Epidermal melanocyte (primary cell): Measurements from ENCODE around the gene RABGAP1L.
A peak's percentile ranks its signal among the peaks of the same experiment; 100 is the strongest.
"Not testable (repeated sequence)": the region's sequence is repeated elsewhere in the genome, so short reads cannot be mapped to it uniquely, and the experiment has no call there.

ENCODE experiments used
- DNase-seq: peaks from one replicate; pipeline ENCODE4 v3.0.0; 2011; ENCODE audit warnings: low spot score; ENCODE audit not compliant: insufficient read length

RABGAP1L gene

DNA sequence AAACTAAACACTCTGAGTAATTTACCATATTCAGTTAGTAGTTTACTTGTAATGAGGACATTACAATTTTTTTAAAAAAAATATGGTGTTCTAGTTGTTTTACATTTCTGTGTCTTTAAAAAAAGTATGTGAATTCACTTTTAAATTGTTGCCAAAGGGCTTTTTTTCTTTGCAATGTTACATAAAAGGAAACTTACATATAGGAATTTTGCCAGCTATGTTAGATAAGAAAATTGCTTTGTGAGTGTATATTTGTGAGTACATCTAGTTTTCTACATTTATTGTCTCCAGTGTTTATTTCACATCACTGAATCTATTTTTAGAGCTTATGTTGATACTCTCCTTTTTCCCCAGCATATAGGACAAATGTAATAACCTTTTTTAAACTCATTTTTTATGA lies 495.2 kb downstream of the RABGAP1L start:
- DNase-seq = no peak

DNA sequence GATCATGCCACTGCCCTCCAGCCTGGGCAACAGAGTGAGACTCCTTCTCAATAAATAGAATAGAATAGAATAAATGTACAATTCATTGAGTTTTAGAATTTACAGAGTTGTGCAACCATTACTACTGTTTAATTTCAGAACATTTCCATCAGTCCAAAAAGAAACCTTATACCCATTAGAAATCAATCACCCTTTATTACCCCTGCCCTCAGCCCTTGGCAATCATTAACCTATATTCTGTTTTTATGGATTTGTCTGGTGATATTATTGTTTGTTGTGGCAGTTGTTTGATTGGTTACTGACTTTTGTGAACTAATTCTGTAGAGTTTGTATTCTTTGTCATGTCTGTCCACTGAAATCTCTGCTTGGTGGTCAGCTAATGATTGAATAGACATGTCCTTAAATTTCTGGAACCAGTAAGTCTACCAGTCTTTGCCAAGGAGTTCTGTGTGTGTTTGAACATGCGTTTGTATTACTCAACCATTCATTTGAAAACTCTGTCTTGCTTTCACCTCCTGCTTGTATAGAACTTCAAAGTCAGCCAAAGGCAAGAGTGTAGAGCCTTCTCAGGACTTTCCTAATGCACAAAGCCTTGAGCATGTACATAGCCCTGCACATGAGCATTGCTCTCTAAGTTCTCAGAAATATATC lies 497.2 kb downstream of the RABGAP1L start:
- no peak for DNase-seq

DNA sequence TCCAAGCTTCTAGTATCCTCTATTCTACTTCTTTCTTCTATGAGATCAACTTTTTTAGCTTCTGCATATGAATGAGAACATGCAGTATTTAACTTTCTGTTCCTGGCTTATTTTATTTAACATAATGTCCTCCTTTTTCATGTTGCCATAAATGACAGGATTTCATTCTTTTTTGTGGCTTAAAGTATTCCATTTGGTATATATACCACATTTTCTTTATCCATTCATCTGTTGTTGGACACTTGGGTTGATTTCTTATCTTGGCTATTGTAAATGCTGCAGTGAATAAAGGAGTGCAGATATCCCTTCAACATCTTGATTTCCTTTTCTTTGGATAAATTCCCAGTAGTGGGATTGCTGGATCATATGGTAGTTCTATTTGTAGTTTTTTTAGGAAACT lies 498.1 kb downstream of the RABGAP1L start:
- DNase-seq = no peak

DNA sequence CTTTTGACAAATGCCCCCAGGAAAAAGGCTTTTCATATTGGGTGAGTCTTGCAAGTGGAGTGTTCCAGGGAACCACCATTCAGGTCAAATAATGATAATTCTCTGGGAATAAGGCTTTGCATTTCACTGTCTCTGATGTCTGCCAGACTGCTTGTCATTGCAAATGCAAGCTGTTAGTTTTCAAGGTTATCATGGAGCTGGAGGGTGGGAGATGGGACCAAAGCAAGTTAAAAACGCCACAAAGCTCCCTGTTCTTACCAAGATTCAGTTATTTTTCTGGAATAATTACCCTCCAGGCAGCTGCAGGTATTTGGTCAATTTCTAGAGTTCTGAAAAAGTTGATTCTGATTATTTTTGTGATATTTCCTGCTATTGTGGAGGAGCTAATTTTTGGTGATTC lies 498.6 kb downstream of the RABGAP1L start:
- DNase-seq = no peak

DNA sequence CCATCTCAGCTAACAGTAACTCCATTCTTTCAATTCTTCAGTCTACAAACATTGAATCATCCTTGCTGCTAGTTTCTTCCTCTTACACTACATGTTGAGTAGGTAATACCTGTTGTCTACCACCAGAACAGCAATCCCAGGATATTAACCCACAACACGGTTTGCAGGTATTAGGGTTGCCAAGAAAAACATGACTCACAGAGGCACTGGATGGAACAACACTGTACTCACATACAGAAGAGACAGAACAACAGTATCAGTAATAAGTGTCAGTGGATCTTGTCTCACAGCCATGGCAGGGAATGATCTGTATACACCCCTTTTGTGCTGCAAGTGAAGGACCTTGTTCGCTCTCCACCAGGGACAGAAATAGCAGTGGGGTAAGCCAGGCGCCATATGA lies 500.5 kb downstream of the RABGAP1L start:
- no peak for DNase-seq

DNA sequence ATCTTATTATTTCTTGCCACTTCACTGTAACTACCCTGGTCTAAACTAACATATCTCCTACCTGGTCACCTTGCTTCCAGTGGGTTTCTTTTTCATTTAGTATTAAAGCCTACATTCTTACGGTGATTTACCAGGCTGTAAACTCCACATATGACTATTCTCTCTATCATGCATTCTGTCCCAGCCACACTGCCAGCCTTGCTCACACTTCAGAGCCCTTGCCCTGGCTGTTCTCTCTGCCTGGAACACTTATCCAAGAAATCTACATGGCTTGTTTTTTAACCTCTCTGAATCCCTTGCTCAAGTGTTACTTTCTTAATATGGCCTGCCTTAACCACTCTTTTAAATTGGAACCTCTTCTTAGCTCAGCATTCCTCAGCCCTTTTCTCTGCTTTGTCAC lies 501.2 kb downstream of the RABGAP1L start:
- DNase-seq = no peak

DNA sequence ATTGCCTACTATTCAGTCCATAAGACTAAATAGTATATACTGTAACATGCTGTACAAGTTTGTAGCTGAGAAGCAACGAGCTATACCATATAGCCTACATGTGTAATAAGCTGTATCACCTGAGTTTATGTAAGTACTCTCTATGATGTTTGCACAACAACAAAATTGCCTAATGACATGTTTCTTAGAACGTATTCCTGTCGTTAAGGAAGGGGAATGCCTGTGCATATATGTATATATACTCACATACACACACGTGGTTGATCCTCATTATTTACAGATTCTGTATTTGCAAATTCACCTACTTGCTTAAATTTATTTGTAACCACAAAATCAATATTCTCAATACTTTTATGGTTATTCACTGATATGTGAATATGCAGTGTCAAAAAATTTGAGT lies 504.0 kb downstream of the RABGAP1L start:
- no peak for DNase-seq

DNA sequence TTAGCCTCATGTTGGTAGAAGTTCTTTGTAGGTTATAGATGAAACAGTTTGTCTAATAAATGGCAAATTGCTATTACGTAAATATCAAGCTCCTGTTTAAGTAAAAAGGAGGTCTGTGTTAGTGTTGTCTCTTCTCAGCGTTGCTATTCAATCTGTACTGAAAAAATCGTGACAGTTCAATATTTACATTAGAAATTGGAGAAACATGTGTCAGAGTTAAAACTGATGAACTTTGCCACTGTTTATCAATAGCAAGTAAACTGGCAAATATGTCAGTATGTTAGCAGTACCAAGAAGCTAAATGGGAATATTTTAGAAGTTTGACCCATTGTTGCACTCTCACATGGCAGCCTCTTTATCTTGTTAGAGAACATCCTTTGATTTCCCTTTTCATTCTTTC lies 506.9 kb downstream of the RABGAP1L start:
- DNase-seq = no peak

DNA sequence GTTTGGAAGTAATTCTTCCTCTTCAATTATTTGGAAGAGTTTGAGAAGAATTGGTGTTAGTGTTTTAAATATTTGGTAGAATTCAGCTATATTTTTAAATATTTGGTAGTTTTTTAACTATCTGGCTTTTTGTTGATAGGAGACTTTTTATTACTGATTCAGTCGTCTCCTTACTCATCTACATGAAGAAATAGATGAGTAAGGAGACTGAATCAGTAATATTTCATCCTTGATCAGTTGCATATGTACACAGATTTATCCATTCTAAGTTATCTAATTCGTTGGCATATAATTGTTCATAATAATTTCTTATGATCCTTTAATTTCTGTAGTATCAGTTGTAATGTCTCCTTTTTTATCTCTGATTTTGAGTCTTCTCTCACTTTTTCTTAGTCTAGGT lies 512.5 kb downstream of the RABGAP1L start:
- no peak for DNase-seq

DNA sequence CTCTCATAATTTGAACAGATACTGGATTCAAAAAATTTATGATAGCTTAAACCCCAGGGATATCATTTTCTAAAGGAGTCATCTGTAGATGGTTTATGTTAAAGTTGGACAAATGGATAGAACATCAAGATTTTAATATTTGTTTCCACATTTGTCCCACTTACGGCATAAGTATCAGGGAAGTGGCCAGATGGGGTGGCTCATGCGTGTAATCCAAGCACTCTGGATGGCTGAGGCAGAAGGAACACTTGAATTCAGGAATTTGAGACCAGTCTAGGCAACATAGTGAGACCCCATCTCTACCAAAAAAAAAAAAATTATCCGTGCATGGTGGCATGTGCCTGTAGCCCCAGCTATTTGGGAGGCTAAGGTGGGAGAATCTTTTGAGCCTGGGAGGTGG lies 517.5 kb downstream of the RABGAP1L start:
- DNase-seq = no peak

DNA sequence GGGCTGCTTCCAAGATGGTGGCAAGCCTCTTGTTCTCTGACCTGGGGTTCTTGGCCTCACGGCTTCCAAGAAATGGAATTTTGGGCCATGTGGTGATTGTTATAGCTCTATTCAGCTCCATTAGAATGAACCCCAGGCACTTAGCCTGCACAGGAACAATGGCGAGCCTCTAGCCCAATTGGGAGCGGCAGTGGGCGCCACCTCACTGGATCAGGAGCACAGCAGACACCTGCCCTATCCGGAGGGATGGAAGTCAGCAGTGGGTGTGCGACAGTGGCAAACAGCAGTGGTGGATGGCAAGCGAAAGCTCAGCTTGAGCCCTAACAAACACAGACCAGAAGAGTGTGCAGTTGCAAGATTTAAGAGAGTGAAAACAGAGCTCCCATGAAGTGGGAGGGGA lies 519.3 kb downstream of the RABGAP1L start:
- DNase-seq = no peak

DNA sequence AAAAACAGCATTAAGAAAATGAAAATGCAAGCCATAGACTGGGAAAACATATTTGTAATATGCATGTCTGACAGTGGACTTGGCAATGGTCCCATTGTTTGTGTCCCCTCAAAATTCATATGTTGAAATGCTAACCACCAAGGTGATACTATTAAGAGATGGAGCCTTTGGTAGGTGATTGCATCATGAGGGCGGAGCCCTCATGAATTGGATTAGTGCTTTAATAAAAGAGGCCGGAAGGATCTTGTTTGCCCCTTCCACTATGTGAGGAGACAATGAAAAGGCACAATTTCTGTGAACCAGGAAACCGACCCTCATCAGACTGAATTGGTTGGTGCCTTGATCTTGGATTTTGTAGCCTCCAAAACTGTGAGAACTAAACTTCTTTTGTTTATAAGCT lies 520.8 kb downstream of the RABGAP1L start:
- DNase-seq = no peak

DNA sequence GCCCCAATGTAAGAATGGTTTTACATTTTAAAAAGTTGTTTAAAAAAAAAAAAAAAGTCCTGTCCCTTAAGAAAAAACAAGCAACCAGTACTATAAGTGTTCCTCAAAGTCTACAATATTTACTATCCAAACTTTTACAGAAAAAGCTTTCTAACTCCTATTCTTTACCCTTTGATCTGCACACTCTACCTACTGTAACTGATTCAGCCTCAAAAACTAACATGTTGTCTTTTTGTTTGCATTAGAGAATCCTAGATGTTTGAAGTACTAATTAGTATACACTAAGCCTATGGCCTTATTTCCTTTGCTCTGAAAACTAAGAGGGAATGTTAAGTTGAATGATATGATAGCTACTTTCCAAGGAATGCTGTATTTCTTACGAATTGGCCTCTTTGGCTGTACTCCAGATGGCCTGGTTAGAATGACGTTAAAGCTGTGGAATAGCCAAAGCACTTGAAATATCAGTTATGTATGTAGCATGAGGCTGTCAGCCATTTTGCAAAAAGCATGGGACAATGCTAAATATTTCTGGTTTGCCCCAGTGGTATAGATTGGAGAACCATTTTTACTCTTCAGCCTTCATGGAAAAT lies 523.2 kb downstream of the RABGAP1L start:
- no peak for DNase-seq

DNA sequence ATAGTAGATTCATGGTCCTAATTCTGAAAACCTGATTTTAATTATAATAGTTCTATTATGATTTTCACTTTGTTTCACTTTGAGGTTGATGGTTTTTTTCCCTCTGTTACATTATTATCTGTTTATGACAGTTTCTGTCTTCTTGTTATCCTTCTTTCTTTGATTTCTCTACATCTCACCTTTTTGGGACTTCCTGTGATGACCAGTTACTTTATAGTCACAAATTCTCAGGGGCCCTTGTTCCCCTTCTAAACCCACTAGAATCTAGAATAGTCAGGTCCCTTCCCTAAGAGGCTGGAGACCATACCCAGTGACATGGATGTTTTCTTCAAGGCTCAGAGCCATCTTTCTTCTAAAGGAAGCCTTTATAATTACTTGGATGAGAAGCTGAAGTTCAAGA lies 526.9 kb downstream of the RABGAP1L start:
- no peak for DNase-seq

DNA sequence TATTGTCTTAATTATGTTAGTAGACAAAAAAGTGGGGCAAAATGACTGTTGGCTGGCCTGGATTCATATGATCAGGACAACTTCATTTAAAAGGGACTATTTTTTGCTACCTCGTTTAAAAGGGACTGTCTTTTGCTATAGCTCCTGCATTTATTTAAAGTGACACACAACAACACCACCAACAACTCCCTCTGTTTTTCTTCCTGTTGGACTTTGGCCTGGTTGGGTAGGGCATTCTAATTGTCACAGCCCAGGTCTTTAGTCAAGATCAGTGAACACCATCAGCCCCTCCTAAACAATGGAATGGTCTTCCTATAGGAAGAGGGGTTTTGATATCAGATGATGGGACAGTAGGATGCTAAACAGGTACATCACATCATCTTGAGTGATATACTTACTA lies 530.2 kb downstream of the RABGAP1L start:
- DNase-seq = no peak

DNA sequence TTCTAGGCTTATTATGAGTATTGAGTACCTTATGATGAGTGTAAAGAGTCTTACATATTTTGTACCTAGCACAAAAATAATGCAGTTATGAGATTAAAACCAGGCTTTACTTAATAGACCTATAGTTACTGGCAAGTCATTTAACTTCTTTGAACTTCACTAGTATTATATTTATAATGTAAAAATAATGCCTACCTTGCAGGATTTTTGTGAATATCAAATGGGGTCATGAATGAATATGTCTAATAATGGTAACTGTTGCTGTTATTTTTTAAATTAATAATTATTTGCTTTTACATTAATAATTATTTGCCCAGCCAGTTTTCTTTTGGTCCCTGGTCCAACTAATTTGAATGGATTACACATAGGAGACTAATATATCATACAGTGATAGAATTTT lies 530.9 kb downstream of the RABGAP1L start:
- no peak for DNase-seq

DNA sequence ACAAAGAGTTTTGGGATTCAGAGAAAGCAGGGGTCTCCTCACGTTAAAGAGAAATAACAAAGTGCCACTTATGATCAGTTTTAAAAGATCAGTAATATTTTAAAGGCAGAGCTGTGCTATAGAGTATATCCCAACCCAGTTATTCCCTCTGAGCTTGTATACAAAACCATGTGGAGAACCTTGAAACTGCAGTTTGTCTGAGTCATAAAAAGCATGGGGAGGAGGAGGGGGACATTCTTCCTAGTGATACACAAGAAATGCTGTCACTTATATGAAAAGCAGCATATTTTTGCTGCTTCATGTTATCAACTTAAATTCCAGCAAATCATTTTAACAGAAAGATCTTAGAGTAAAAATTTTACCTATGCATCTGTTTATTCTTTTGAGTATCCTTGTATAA lies 533.0 kb downstream of the RABGAP1L start:
- DNase-seq = no peak

DNA sequence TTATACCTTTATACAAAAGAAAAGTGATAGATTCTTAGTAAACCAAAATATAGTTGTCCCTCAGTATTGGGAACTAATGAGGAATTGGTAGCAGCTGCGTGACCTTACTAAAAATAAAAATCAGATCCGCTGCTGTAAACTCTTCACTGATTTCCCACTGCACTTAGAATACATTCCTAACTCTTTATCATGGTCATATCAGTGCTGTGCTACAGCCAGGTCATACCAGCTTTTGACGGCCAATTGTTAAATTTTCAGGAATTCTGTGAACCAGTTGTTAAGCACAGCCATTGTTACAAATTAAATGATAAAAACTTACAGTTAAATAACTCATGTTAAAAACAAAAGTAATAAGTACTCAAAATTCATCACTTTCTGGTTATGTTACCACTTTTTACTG lies 533.8 kb downstream of the RABGAP1L start:
- DNase-seq = no peak

DNA sequence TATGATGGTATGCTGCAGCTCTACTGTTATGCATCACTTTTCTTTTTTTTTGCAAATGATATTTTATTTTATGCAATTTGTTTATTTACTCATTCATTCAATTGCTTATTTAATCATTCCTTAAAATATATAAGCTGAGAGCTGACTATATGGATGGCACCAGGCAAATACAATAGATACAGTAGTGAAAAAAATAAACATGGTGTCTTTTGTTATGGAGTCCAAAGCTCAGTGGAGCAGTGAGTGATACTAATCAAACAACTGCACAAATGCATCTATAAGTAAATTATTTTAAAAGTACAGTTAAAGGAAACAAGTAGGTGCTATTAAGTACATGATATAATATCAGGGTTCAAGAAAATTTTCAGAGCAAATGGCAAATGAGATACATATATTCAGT lies 534.2 kb downstream of the RABGAP1L start:
- DNase-seq = not testable (repeated sequence)

DNA sequence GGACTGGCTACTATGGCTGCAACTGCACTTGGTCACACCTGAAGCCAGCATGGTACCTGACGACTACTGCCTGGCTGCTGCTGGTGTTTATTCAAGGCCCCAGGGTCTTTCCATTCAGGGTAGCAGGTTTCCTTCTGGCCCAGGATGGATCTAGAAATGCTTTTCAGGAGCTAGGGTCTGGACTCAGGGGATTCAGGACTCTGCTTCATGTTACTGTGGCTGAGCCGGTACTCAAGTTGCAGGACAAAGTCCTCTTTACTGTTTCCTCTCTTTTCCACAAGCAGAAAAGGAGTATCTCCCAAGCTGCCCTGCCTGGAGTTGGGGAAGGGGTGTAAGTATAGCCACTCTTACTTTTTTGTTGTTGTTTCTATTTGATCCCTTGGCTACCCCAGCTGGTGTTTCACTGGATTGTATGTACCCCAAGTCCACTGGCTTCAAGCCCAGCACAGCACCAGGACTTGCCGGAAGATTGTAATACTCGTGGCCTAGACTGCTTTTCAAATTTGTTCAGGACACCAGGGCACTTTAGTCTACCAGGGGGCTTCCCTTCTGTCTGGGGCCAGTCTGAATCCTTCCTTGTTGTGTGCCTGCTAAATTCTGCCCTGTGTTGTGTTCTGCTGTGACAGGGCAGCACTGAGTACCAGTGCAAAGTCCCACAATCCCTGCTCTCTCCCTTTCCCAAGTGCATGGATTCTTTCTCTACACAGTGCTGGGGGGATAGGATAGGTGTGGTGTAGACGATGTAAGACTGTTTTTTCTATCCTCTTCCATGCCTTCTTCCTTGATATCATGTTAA lies 536.9 kb downstream of the RABGAP1L start:
- DNase-seq = no peak

DNA sequence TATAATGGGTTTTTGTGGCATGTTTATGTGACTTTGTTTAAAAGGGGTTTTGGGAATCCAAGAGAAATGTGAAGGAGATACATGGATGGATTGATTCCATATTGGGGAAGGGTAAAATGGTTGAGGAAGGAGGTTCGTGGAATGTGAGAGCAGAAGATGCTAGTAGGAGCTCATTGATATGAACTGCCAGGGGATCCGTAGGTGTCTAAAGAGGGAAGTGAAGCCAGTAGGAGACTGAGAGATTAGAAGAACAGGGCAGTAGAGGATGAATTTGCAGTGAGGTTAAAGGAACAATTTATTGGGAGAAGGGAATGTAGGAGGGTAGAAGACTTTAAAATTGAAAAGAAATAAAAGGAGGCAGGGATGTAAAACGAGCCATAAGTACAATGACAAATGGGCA lies 541.0 kb downstream of the RABGAP1L start:
- no peak for DNase-seq

DNA sequence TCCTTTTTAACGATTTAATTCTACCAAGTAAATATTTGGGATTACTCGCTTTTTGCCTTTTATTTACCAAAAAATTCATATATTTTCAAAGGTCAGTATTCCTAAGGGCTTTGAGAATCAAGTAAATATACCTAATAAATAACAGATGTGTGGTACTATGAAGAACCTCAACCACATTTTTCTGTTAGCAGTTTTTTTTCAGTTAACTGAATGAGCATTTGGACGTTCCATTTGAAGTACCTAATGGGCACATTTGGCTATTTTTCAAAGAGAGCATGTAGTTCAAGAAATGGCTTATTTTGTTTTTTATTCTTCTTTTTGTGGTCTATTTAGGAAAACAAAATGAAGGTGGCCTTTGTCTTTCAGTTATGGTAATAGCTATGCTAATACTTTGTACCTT lies 541.5 kb downstream of the RABGAP1L start:
- DNase-seq = peak; percentile 20

DNA sequence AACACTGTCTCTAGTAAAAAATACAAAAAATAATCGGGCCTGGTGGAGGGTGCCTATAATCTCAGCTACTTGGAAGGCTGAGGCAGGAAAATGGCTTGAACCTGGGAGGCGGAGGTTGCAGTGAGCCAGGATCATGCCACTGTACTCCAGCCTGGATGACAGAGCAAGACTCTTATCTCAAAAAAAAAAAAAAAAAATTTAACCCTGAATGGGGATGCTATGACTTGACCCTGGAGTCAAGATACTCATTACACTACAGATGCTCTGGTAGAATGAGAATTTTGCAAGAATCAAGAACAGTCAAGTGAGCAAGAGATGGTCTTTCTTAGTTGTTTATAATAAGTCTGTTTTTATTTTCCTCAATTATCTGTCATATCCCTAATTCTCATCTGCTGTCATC lies 542.2 kb downstream of the RABGAP1L start:
- DNase-seq = no peak
